ENCODE data around the gene PPIL1. TPM values are rescaled to one million over a fixed set of nuclear protein-coding genes. Genes with fewer than 3 reads are reported as not detected.

The PPIL1 gene
- total and polyA plus RNA-seq, 10 of the 15 experiments (the other 5 are each of a cell fraction or from before 2014, with no cell fraction given), result 39.5 to 95.8 (median 70.5) TPM

DNA sequence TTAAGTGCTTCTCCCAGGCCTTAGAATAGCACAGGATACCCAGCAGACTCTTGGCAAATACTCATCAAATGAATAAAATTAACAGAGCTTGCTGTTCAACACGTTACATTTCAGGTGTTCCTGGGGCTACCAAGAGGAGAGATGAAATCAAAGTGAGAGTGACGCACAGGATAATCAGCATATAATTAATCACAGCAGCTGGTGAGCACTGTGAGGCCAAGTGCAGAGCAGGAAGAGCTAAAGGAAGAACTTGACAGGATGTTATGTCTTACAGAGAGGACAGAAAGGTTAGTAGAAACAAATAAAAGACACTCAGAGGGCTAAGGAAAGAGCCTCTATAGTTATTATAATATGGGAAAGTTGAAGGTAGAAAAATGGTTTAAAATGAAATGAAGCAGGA, 8.8 kb downstream of the PPIL1 start:
- in situ Hi-C loops (cut with MboI), result no loop called here
- TF ChIP-seq ZNF24 (IDR thresholded peaks at IDR 0.05) (no peak), RFX5 (IDR thresholded peaks at IDR 0.05; ENCODE audit: low read depth, low read length) (no peak), SMAD1 (IDR thresholded peaks at IDR 0.05; ENCODE audit: low read depth, partially characterized antibody) (no peak), FOXM1 (IDR thresholded peaks at IDR 0.05; ENCODE audit: low read depth, low read length) (no peak)
- TF ChIP-seq, protein P1, sequence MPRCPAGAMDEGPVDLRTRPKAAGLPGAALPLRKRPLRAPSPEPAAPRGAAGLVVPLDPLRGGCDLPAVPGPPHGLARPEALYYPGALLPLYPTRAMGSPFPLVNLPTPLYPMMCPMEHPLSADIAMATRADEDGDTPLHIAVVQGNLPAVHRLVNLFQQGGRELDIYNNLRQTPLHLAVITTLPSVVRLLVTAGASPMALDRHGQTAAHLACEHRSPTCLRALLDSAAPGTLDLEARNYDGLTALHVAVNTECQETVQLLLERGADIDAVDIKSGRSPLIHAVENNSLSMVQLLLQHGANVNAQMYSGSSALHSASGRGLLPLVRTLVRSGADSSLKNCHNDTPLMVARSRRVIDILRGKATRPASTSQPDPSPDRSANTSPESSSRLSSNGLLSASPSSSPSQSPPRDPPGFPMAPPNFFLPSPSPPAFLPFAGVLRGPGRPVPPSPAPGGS (IDR thresholded peaks at IDR 0.05; ENCODE audit: borderline replicate concordance, insufficient read depth, low read depth, low read length, poor library complexity, severe bottlenecking), result no peak
- H3K27ac ChIP-seq (ENCODE audit: control insufficient read depth, insufficient read depth), result no peak overlapping the region
- no peak overlapping the region for H2AFZ ChIP-seq (ENCODE audit: control insufficient read depth, low read depth, low read length)
- no peaks in the 10 kb centered on the region for H3K4me1 ChIP-seq (ENCODE audit: control insufficient read depth, insufficient read depth, low read length)
- CTCF ChIA-PET, result interaction anchor here (0.9 to 4.5 kb wide), 4 partner anchors 9 to 152 kb away, joined by 3 to 22 read pairs (median 4); partner anchors contain the start of gene PPIL1
- H3K9ac ChIP-seq (ENCODE audit: control insufficient read depth, insufficient read depth, low read length), result no peak overlapping the region
- DNase-seq (ENCODE audit: low read depth, low spot score) (no peak), ATAC-seq (no peak), FAIRE-seq (no peak)
- H4K20me1 ChIP-seq (ENCODE audit: control insufficient read depth, insufficient read depth), result no peaks in the 10 kb centered on the region
- BruUV-seq (replicated peaks), result no TSS peak
- H3K9me3 ChIP-seq (replicated peaks; ENCODE audit: control insufficient read depth, insufficient read depth, low read length), result no peaks in the 10 kb centered on the region
- H3K79me2 ChIP-seq (ENCODE audit: control insufficient read depth, insufficient read depth, low read length), result peaks cover 12% of the 10 kb centered on the region
- H3K36me3 ChIP-seq (ENCODE audit: control insufficient read depth in 2 of 2, insufficient read depth in 2 of 2, low read length in 1 of 2), result peaks cover 7 to 8% of the 10 kb centered on the region in 2 experiments; a peak in 2 of 4 replicates
- SMC1A ChIA-PET (ENCODE audit: uncharacterized antibody, unreplicated experiment), result interaction anchor here (1.3 to 2.1 kb wide), 3 partner anchors 8 to 20 kb away, joined by 3 to 4 read pairs (median 4); partner anchors contain the start of genes C6orf89 and PPIL1
- intact Hi-C loops (cut with micrococcal nuclease; ENCODE audit: unreplicated experiment), result no loop called here
- RAD21 ChIA-PET (ENCODE audit: unreplicated experiment), result no interaction called here
- 100% methylated on average over 2 of the region's 2 CpGs for WGBS (ENCODE audit: insufficient coverage, insufficient replicate concordance, low lambda C conversion rate, missing lambda C conversion rate)
- no peak overlapping the region for H3K4me3 ChIP-seq
- no peaks in the 10 kb centered on the region for H3K27me3 ChIP-seq (replicated peaks in 1 of 2; ENCODE audit: control insufficient read depth in 2 of 2, insufficient read depth in 2 of 2, low read length in 1 of 2)
- POLR2A ChIA-PET, result interaction anchor here (1.6 kb wide), 1 partner anchor 9 kb away, joined by 5 read pairs; the partner anchor contains the start of gene PPIL1
- H3K4me2 ChIP-seq (ENCODE audit: control insufficient read depth, insufficient read depth), result no peak overlapping the region

Measured in GM12878 (cell line).